ENCODE measurements around the gene BMP4.

GRCh38 chr14:54003064-54003463 lies 46.4 kb upstream of the BMP4 start:
- TF ChIP-seq POLR2AphosphoS5 (IDR thresholded peaks at IDR 0.05; ENCODE audit: insufficient read depth, low read depth, low read length) (no peak), POLR2A (IDR thresholded peaks at IDR 0.05; ENCODE audit: low read depth, low read length) (no peak), CTCF (IDR thresholded peaks at IDR 0.05; ENCODE audit: extremely low read depth in 1 of 2, insufficient read depth in 1 of 2, low read depth in 1 of 2, low read length in 2 of 2) (no peak), MAX (IDR thresholded peaks at IDR 0.05; ENCODE audit: insufficient read depth, insufficient read length) (no peak)
